GM18517 (cell line): ENCODE data around the gene FAM200C.

Experiments used
- ATAC-seq: cut with Tn5 transposase; IDR thresholded peaks from one replicate; pipeline ENCODE4 v1.9.1; 2021; ENCODE audit warnings: mild to moderate bottlenecking, moderate library complexity; ENCODE audit not compliant: unreplicated experiment

FAM200C gene

GRCh38 chr5:160367885-160368284 lies 32.0 kb downstream of the FAM200C start:
- no peak for ATAC-seq

- no peak for ATAC-seq
Measured at GRCh38 chr5:160367261-160367660, 32.6 kb downstream of the FAM200C start.

GRCh38 chr5:160366230-160366629 lies 33.6 kb downstream of the FAM200C start:
- ATAC-seq = no peak

GRCh38 chr5:160363660-160364395 lies 36.0 kb downstream of the FAM200C start:
- no peak for ATAC-seq

- ATAC-seq = no peak
Measured at GRCh38 chr5:160363211-160363610, 36.6 kb downstream of the FAM200C start.

GRCh38 chr5:160361624-160362228 lies 38.1 kb downstream of the FAM200C start:
- no peak for ATAC-seq

GRCh38 chr5:160360310-160360709 lies 39.5 kb downstream of the FAM200C start:
- ATAC-seq = no peak

- no peak for ATAC-seq
Measured at GRCh38 chr5:160359816-160360215, 40.0 kb downstream of the FAM200C start.

GRCh38 chr5:160359242-160359641 lies 40.6 kb downstream of the FAM200C start:
- ATAC-seq = no peak

- ATAC-seq = no peak
Measured at GRCh38 chr5:160357861-160358411, 41.9 kb downstream of the FAM200C start.

GRCh38 chr5:160357394-160357793 lies 42.5 kb downstream of the FAM200C start:
- ATAC-seq = no peak

- no peak for ATAC-seq
Measured at GRCh38 chr5:160356550-160357347, 43.1 kb downstream of the FAM200C start.

- no peak for ATAC-seq
Measured at GRCh38 chr5:160354666-160355065, 45.2 kb downstream of the FAM200C start.

- no peak for ATAC-seq
Measured at GRCh38 chr5:160353379-160353778, 46.5 kb downstream of the FAM200C start.

- ATAC-seq = no peak
Measured at GRCh38 chr5:160352308-160352707, 47.5 kb downstream of the FAM200C start.

- ATAC-seq = no peak
Measured at GRCh38 chr5:160349935-160350303, 49.9 kb downstream of the FAM200C start.

GRCh38 chr5:160349249-160349934 lies 50.5 kb downstream of the FAM200C start:
- ATAC-seq = no peak

GRCh38 chr5:160348080-160348479 lies 51.8 kb downstream of the FAM200C start:
- no peak for ATAC-seq

GRCh38 chr5:160347448-160347847 lies 52.4 kb downstream of the FAM200C start:
- ATAC-seq = no peak
